Stimulated activated CD8-positive, alpha-beta memory T cell treated with anti-CD3 and anti-CD28 coated beads, Interleukin-12 subunit alpha, Interleukin-12 subunit beta, amount 100 ng/mL, for 4 hours (primary cell): ENCODE data around the gene PRRT4.

Source experiments
- DNase-seq: peaks from one replicate; pipeline ENCODE4 v3.0.0-alpha.2; 2020; ENCODE audit warnings: low read depth

Gene PRRT4

DNA sequence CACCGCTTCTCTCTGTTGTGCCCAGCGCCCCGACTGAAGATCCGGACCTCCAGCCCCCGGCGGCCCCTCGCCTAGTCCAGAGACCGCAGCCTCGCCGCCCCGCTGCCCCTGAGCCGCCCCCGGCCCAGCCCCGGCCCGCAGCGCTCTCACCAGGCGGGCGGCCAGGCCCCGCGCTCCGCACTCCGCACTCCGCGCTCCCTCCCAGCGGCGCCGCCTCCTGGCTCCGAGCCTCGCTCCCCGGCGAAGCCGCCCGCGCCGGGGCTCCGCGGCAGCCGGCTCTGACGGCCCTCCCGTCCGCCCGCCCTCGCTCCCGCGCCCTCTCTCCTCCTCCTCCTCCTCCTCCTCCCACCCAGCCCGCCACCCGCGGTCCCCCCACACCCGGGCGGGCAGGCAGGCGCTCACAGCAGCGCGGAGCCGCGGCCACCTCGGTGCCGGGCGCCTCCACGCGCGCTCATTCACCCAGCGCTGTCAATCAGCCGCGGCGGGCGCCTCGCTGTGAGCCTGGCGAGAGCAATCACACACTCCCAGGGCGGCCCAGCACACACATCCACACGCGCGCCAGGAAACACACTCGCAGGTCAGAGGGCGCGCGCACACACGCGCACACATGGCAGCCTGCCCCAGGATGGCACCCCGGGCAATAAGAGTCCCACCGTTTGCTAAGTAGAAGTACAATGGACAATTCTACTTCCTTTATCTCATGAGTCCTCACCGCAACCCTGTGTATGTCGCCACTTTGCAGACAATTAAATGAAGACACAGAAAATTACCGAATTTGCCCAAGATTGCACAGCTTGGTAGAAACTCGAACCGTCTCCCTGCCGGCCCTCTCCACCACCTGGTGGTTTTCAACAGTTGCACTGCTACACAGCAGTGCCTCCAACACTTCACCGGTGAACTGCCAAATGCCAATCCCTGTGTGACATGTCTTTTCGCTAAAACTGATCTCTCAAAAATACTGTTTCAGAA, at the start of gene PRRT4:
TSS of gene PRRT4 (minus strand) at position 280 of the 969 bp plus-strand sequence.
- peak; percentile 29 for DNase-seq

GRCh38 chr7:128410451-128410753, 48.9 kb upstream of the PRRT4 start:
- DNase-seq, result no peak

GRCh38 chr7:128409596-128410450, 48.3 kb upstream of the PRRT4 start, which contains the start of gene IMPDH1:
IMPDH1 (minus strand) TSS chr7:128409982; CDS start chr7:128409901, 81 bp downstream.
- peak; percentile 78 for DNase-seq

DNA sequence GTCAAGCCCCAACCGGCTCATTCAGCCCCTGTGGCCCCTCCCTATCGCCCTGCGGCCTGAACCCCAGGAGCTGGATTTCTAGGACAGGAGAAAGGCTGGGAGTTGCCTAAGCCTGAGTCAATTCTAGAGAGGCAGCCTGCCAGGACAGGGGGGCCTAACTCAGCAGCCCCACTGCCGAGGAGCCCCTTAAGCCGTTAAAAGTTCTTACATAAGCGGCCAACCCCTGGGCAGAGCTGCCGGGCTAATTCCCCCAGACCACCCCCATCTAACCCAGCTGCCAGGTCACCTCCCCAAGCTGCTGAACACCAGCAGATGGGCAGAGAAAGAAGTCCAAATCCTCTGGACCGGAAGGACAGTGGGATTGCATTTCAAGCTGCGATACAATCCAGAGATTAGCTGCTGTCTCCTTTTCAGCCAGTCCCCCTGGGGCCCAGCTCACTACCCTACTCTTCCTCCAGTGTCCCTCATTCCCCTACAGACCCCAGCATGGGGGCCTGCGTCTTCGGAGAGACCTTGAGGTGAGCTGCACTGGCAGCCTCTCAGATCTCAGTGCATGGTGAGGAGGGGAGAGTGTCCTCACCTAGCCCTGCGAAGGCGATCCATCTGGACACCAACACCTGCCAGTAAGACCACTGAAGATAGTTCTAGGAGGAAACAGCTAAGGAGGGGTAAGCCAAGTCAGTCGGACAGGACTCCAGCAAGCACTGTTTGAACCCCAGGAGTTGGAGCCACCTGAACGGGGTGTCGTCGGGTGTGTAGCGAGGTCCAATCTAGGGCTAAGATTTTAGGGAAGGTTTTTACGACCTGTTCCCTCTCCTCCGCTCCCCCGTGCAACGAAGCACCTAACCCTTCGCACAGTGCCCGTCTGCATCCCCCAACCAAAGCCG, 47.5 kb upstream of the PRRT4 start:
- DNase-seq, result no peak

GRCh38 chr7:128407751-128408708, 46.5 kb upstream of the PRRT4 start:
- DNase-seq, result no peak

- DNase-seq, result no peak
Observed at GRCh38 chr7:128407233-128407589, 45.7 kb upstream of the PRRT4 start.

DNA sequence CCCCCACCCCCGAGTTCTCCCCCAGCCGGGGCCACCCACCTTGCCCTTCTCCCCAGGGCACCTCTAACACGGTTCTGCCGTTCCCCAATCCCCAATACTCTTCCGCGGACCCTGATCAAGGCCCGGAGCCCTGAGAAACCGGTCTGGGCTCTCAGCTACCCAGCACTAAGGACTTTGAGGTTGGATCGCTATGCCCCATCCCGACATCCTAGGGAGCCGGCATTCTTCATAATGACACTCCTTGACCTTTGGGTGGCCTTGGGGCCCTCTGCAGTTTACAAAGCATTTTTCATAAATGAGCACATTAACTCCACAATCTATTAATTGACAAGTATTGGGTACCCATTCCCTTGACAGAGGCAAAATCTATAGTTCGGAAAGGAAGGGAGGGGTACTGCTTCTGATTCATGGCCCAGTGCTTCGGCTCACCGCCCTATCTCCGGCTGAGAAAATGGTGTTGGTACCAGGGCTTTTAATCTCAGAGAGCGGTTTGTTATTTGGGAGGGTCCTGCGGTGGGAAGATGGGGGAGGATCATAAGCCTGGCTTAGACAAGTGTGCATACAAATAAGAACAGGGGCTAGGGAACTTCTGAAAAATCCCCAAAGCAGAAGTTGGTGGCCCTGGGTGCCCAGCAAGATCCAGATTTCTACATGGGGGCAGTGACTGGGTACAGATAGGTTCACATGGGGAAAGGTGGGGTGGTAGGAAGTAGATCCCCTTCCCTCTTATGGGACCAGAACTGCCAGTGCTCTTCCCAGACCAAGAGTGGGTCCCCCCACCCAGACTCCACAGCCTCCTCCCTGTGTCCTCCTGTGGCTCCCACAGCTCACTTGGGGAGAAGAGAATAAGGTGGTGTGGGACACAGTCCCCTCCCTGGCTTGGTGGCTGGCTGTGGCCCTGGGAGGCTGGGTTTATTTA, 45.1 kb upstream of the PRRT4 start:
- DNase-seq, result no peak

DNA sequence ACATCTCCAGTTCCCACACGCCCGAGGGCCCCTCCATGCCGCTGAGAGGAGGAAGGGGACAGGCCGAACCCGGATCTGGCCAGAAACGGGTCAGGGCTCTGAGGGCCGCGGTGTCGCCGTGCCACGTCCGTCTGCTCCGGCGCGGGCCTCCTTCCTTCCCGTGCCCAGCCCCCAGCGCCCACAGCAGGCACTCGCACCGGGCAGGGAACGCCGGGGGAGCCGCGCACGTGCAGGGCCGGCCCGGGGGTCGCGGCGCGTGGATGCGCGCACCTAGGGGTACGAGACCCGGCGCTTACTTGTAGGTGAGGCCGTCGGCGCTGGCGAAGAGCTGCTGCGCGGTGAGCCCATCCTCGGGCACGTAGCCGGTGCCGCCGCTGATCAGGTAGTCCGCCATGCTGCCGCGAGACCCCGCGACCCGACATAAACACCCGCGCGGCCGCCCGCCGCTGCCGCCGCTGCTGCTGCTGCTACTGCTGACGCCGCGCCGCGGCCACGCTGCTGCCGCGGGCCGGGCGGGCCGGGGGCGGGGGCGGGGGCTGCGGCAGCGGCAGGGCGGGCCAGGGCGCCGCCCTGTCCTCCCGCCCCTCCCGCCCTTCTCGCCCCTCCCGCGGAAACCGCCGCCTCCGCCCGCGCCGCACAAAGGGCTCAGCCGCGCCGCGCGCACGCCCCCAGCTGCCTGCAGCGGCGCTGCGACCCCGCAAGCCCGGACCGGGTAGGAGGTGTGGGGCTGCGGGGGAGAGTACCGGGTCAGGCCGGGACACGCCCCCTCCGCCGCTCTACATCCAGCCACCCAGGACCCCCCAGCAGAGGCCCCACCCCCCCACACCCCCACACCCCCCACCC, 44.2 kb upstream of the PRRT4 start:
- DNase-seq, result peak; percentile 54

DNA sequence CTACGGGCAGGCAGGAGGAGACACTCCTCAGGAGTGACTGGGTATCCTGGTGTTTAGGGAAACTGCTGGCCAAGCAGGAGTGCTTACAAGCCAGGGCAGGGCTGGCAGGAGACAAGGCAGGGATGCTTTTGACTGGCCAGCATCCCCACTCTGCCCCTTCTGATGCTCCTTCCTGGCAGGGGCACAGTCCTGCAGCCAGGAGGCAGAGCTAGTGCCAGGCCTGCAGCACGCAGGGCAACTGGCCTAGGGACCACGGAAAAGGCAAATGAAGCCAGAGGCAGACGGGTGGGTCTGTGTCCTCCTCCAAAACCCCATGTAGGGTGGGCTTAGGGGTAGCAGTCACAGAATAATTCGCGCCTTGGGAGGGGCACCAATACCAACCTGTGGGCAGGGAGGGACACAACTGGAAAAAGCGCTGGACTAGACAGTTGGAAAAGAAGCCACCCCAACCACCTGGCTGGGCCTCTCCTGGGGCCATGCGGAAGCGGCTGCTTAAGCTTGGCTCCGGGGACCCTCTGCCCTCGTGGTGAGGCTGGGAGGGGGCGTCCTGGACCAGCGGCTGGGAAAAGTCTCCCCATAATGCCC, 43.5 kb upstream of the PRRT4 start:
- DNase-seq, result no peak

GRCh38 chr7:128404143-128404681, 42.7 kb upstream of the PRRT4 start:
- DNase-seq, result no peak

- no peak for DNase-seq
Observed at GRCh38 chr7:128403676-128404075, 42.2 kb upstream of the PRRT4 start.

- no peak for DNase-seq
Observed at GRCh38 chr7:128402356-128402755, 40.9 kb upstream of the PRRT4 start.

DNA sequence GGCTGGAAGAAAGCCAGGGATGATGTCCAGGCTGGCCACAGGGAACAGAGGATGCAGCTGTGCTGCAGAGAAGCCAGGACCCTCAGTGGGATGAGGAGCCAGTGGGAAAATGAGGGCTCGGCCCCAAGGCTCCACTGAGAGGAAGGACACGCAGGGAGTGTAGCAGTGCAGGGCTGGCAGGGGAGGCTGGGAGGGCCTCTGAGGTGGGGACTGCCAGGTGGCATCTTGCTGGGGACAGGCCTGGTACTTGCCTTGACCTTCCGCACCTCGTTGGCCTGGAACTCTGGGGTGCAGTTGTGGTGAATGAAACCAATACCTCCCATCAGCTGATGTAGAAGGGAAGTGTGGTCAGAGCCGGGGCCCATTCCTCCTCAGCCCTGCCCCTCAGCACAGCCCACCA, 39.1 kb upstream of the PRRT4 start:
- DNase-seq, result no peak

- no peak for DNase-seq
Observed at GRCh38 chr7:128399991-128400390, 38.5 kb upstream of the PRRT4 start.

GRCh38 chr7:128398841-128399135, 37.3 kb upstream of the PRRT4 start:
- DNase-seq, result no peak

- DNase-seq, result no peak
Observed at GRCh38 chr7:128398016-128398840, 36.7 kb upstream of the PRRT4 start.

DNA sequence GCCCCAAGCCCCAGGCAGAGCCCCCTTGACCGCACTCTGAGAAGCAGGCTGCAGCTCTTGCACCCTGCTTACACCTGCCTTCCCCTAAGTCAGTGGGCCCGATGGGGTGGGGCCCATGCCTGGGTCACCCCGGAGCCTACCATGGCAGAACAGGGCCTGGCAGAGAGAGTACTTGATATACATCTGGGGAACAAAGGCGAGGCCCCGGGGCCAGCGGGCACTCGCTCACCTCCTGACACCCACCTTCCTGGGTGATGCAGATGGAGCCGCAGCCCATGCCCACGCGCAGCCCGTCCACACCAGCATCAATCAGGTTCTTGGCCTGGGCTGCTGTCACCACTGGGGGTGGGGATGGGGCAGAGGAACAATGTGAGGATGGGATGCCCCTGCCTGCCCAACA, 34.9 kb upstream of the PRRT4 start:
- DNase-seq, result no peak
